ENCODE measurements around the gene PRSS35. TPM values are rescaled to one million over a fixed set of nuclear protein-coding genes. Genes with fewer than 3 reads are reported as not detected.
"Not testable (repeated sequence)": the region's sequence is repeated elsewhere in the genome, so short reads cannot be mapped to it uniquely, and the experiment has no call there.

PRSS35 gene
- total RNA-seq, 1 experiment from 2014 or later = not detected

DNA sequence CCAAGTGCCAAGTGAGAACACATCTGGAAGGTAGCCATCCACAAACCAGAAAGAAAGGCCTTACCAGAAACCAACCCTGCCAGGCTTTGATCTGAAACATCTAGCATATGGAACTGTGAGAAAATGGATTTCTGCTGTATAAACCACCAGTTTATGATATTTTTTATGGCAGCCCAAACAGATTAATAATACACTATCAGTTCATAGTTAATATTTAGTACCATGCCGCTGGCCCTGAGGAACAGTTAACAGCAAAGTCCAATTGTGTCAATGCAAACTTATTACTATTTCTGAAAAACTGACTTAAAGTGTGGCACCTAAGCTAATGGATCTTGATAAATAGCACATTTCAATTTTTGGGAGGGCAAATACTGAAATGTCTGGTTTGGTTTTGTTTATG is 35.4 kb upstream of the PRSS35 start:
- ChIA-PET CTCF (no interaction called here), POLR2A (ENCODE audit: unreplicated experiment) (no interaction called here)
- intact Hi-C loops (cut with micrococcal nuclease; ENCODE audit: unreplicated experiment) = no loop called here
- no peak overlapping the region for H3K4me2 ChIP-seq
- H3K27me3 ChIP-seq (ENCODE audit: insufficient read depth, low read depth) = no peaks in the 10 kb centered on the region
- H3K9me3 ChIP-seq (ENCODE audit: insufficient read depth, low read depth) = no peaks in the 10 kb centered on the region
- H3K4me3 ChIP-seq = no peak overlapping the region
- no peaks in the 10 kb centered on the region for H3K9me2 ChIP-seq (ENCODE audit: insufficient read depth)
- no peak overlapping the region for H2AFZ ChIP-seq
- H4K20me1 ChIP-seq (ENCODE audit: insufficient read depth) = no peaks in the 10 kb centered on the region
- H3K79me2 ChIP-seq (ENCODE audit: low read depth) = no peaks in the 10 kb centered on the region
- H3F3A ChIP-seq (ENCODE audit: insufficient read depth, low read depth) = no peaks in the 10 kb centered on the region
- DNase-seq = no peak
- TF ChIP-seq EZH2 (IDR thresholded peaks at IDR 0.05; ENCODE audit: low read depth) (no peak), CTCF (conservative IDR thresholded peaks at IDR 0.05) (no peak)
- H3K27ac ChIP-seq = no peak overlapping the region
- no TSS peak for BruUV-seq (replicated peaks)
- no peaks in the 10 kb centered on the region for H3K36me3 ChIP-seq (ENCODE audit: low read depth)
- no peaks in the 10 kb centered on the region for H3K4me1 ChIP-seq (replicated peaks; ENCODE audit: insufficient read depth)

DNA sequence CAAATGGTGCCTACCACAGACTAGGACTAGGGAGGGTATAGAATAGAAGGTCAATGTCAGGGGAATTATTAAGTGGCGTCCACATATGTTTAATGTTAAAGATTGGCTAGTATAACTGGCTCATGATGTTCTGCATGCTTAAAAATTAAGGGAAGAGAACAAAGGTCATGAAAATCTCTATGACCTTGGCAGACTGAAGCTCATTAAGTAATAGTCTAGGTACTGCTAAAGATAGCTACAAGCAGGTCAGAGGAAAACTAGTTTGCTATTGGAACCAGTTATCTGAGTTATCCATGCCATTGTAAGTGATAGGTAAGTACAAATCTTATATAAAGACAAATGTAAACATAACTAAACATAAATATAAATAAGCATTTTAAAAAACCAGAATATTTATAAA is 32.9 kb upstream of the PRSS35 start:
- Histone ChIP-seq H3K4me2 (no peak overlapping the region), H3K79me2 (ENCODE audit: low read depth) (no peaks in the 10 kb centered on the region), H3K9me3 (ENCODE audit: insufficient read depth, low read depth) (no peaks in the 10 kb centered on the region), H3K4me3 (no peak overlapping the region), H3K27ac (no peak overlapping the region), H3K27me3 (ENCODE audit: insufficient read depth, low read depth) (no peaks in the 10 kb centered on the region), H3K36me3 (ENCODE audit: low read depth) (no peaks in the 10 kb centered on the region), H3F3A (ENCODE audit: insufficient read depth, low read depth) (no peaks in the 10 kb centered on the region), H3K4me1 (replicated peaks; ENCODE audit: insufficient read depth) (no peaks in the 10 kb centered on the region), H3K9me2 (ENCODE audit: insufficient read depth) (no peaks in the 10 kb centered on the region), H2AFZ (no peak overlapping the region), H4K20me1 (ENCODE audit: insufficient read depth) (no peaks in the 10 kb centered on the region)
- BruUV-seq (replicated peaks) = no TSS peak
- DNase-seq = no peak
- ChIA-PET CTCF (no interaction called here), POLR2A (ENCODE audit: unreplicated experiment) (no interaction called here)
- intact Hi-C loops (cut with micrococcal nuclease; ENCODE audit: unreplicated experiment) = no loop called here
- TF ChIP-seq CTCF (conservative IDR thresholded peaks at IDR 0.05) (no peak), EZH2 (IDR thresholded peaks at IDR 0.05; ENCODE audit: low read depth) (no peak)

- Histone ChIP-seq H2AFZ (no peak overlapping the region), H3K9me2 (ENCODE audit: insufficient read depth) (no peaks in the 10 kb centered on the region), H3K79me2 (ENCODE audit: low read depth) (no peaks in the 10 kb centered on the region), H4K20me1 (ENCODE audit: insufficient read depth) (no peaks in the 10 kb centered on the region), H3K27ac (no peak overlapping the region), H3K36me3 (ENCODE audit: low read depth) (no peaks in the 10 kb centered on the region), H3F3A (ENCODE audit: insufficient read depth, low read depth) (no peaks in the 10 kb centered on the region), H3K4me2 (no peak overlapping the region), H3K9me3 (ENCODE audit: insufficient read depth, low read depth) (no peaks in the 10 kb centered on the region), H3K4me3 (no peak overlapping the region), H3K4me1 (replicated peaks; ENCODE audit: insufficient read depth) (no peaks in the 10 kb centered on the region), H3K27me3 (ENCODE audit: insufficient read depth, low read depth) (no peaks in the 10 kb centered on the region)
- ChIA-PET POLR2A (ENCODE audit: unreplicated experiment) (interaction anchor here (0.5 kb wide), 1 partner anchor 62 kb away, joined by 3 read pairs; no protein-coding TSS in a partner anchor), CTCF (no interaction called here)
- intact Hi-C loops (cut with micrococcal nuclease; ENCODE audit: unreplicated experiment) = no loop called here
- no TSS peak for BruUV-seq (replicated peaks)
- no peak for DNase-seq
- TF ChIP-seq CTCF (conservative IDR thresholded peaks at IDR 0.05) = no peak
- no peak for TF ChIP-seq EZH2 (IDR thresholded peaks at IDR 0.05; ENCODE audit: low read depth)
Measured at GRCh38 chr6:83480470-83480869, 31.9 kb upstream of the PRSS35 start.

DNA sequence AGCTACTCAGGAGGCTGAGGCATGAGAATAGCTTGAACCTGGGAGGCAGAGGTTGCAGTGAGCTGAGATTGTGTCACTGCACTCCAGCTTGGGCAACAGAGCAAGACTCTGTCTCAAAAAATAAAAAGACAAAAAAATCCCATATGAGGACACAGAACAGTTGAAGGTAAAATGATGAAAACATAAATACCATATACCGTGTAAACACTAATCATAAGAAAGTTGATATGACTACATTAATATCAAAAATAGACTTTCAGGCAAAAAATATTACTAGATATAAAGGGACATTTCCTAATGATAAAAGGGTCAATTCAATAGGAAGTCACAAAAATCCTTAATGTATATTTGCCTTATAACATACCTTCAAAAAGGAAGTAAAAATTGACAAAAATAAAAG is 30.4 kb upstream of the PRSS35 start:
- not testable (repeated sequence) for H3K4me2 ChIP-seq

More for the DNA sequence above, 30.4 kb upstream of the PRSS35 start:
- H3K9me3 ChIP-seq (ENCODE audit: insufficient read depth, low read depth); H3K4me3 ChIP-seq; DNase-seq; H2AFZ ChIP-seq; H3K27ac ChIP-seq; H3K79me2 ChIP-seq (ENCODE audit: low read depth); H3K9me2 ChIP-seq (ENCODE audit: insufficient read depth); POLR2A ChIA-PET (ENCODE audit: unreplicated experiment); intact Hi-C loops (cut with micrococcal nuclease; ENCODE audit: unreplicated experiment); H3F3A ChIP-seq (ENCODE audit: insufficient read depth, low read depth); H3K27me3 ChIP-seq (ENCODE audit: insufficient read depth, low read depth); BruUV-seq (replicated peaks); H4K20me1 ChIP-seq (ENCODE audit: insufficient read depth); H3K4me1 ChIP-seq (replicated peaks; ENCODE audit: insufficient read depth); CTCF ChIA-PET; H3K36me3 ChIP-seq (ENCODE audit: low read depth): not testable (repeated sequence)
